ENCODE results near the gene SUSD3. TPM values are rescaled to one million over a fixed set of nuclear protein-coding genes. Genes with fewer than 3 reads are reported as not detected.

The SUSD3 gene
- total and polyA plus RNA-seq, 2 donors (not counting 3 experiments of a cell fraction or from before 2014, with no cell fraction given), result not detected

GRCh38 chr9:93039976-93040375 is 18.5 kb upstream of the SUSD3 start:
- POLR2A ChIA-PET, result no interaction called here
- Histone ChIP-seq H3K4me3 (replicated peaks in 1 of 3; ENCODE audit: insufficient read depth in 1 of 3, low read depth in 1 of 3, low read length in 3 of 3) (no peak overlapping the region), H3K9ac (replicated peaks; ENCODE audit: extremely low read depth, insufficient read depth, low read length) (no peak overlapping the region), H3K27me3 (ENCODE audit: control insufficient read depth in 2 of 2, insufficient read depth in 2 of 2, low read length in 2 of 2) (no peaks in the 10 kb centered on the region), H3K9me1 (replicated peaks; ENCODE audit: control insufficient read depth, extremely low read depth, insufficient read depth, low read length) (no peaks in the 10 kb centered on the region), H3K36me3 (ENCODE audit: control insufficient read depth in 2 of 2, extremely low read depth in 1 of 2, insufficient read depth in 2 of 2, low read length in 2 of 2) (no peaks in the 10 kb centered on the region), H3K4me2 (ENCODE audit: insufficient read depth, low read length) (no peak overlapping the region), H3K9me3 (replicated peaks; ENCODE audit: control insufficient read depth, insufficient read depth, low read length) (no peaks in the 10 kb centered on the region), H4K20me1 (replicated peaks; ENCODE audit: control insufficient read depth, extremely low read depth, insufficient read depth, low read length) (no peaks in the 10 kb centered on the region), H3K27ac (ENCODE audit: insufficient read depth, low read depth, low read length) (no peak overlapping the region), H3K79me2 (ENCODE audit: control insufficient read depth, insufficient read depth, low read length) (no peaks in the 10 kb centered on the region), H2AFZ (ENCODE audit: low read depth, low read length) (no peak overlapping the region), H3K4me1 (ENCODE audit: control insufficient read depth, extremely low read depth, insufficient read depth, low read length) (no peaks in the 10 kb centered on the region)
- TF ChIP-seq POLR2AphosphoS5 (IDR thresholded peaks at IDR 0.05; ENCODE audit: insufficient read depth, low read depth, low read length), result no peak
- TF ChIP-seq, protein P1, sequence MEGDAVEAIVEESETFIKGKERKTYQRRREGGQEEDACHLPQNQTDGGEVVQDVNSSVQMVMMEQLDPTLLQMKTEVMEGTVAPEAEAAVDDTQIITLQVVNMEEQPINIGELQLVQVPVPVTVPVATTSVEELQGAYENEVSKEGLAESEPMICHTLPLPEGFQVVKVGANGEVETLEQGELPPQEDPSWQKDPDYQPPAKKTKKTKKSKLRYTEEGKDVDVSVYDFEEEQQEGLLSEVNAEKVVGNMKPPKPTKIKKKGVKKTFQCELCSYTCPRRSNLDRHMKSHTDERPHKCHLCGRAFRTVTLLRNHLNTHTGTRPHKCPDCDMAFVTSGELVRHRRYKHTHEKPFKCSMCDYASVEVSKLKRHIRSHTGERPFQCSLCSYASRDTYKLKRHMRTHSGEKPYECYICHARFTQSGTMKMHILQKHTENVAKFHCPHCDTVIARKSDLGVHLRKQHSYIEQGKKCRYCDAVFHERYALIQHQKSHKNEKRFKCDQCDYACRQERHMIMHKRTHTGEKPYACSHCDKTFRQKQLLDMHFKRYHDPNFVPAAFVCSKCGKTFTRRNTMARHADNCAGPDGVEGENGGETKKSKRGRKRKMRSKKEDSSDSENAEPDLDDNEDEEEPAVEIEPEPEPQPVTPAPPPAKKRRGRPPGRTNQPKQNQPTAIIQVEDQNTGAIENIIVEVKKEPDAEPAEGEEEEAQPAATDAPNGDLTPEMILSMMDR (IDR thresholded peaks at IDR 0.05; ENCODE audit: extremely low read depth in 1 of 2, insufficient read depth in 1 of 2, low read depth in 1 of 2, low read length in 2 of 2), result no peak
- no peak for TF ChIP-seq MAX (IDR thresholded peaks at IDR 0.05; ENCODE audit: insufficient read depth, insufficient read length)
- no peak for TF ChIP-seq FOS (IDR thresholded peaks at IDR 0.05; ENCODE audit: borderline replicate concordance, insufficient read depth, low read length)
- no peak for TF ChIP-seq POLR2A (IDR thresholded peaks at IDR 0.05; ENCODE audit: low read depth, low read length)
- no peak for TF ChIP-seq MYC (IDR thresholded peaks at IDR 0.05; ENCODE audit: low read depth, low read length)
- no peak for TF ChIP-seq EZH2 (IDR thresholded peaks at IDR 0.05; ENCODE audit: borderline replicate concordance, low read depth, low read length, severe bottlenecking)
- TF ChIP-seq GATA2 (IDR thresholded peaks at IDR 0.05; ENCODE audit: insufficient read depth, insufficient read length, low read depth, low read length), result no peak
- no peak for TF ChIP-seq JUN (IDR thresholded peaks at IDR 0.05; ENCODE audit: borderline replicate concordance, insufficient read depth, insufficient read length, low read depth)
- CTCF ChIA-PET, result interaction anchor here (0.5 kb wide), 1 partner anchor 24 kb away, joined by 3 read pairs; no protein-coding TSS in a partner anchor
- FAIRE-seq, result no peak
- no TSS peak for BruUV-seq (replicated peaks)
- intact Hi-C loops (cut with micrococcal nuclease) (no loop called here), dilution Hi-C loops (cut with MboI; ENCODE audit: extremely low pct_ligation_motif_present, low sequenced_read_pairs) (no loop called here)
- DNase-seq (ENCODE audit: low read depth, low spot score), result no peak

All from endothelial cell of umbilical vein (primary cell).